ENCODE results near the gene CKMT2. TPM values are rescaled to one million over a fixed set of nuclear protein-coding genes. Genes with fewer than 3 reads are reported as not detected.

CKMT2 gene
- total and polyA plus RNA-seq, 2 of the 4 experiments (the other 2 are of a cell fraction): 0.21 to 0.36 TPM

- in situ Hi-C loops (cut with MboI; ENCODE audit: low sequenced_read_pairs): no loop called here
- Histone ChIP-seq H2AFZ (replicated peaks; ENCODE audit: low read length, poor library complexity) (no peak overlapping the region), H2BK5ac (ENCODE audit: low read depth, low read length, poor library complexity, severe bottlenecking) (peak overlapping the region; percentile 0), H3K36me3 (ENCODE audit: control insufficient read depth, insufficient read depth, low read length) (peaks cover 19% of the 10 kb centered on the region), H2BK20ac (ENCODE audit: low read depth, low read length) (no peak overlapping the region), H4K20me1 (ENCODE audit: insufficient read depth, low read length) (no peaks in the 10 kb centered on the region), H3K4me2 (ENCODE audit: low read depth, low read length) (no peak overlapping the region), H3K56ac (ENCODE audit: extremely low read depth, insufficient read depth, low read length) (no peak overlapping the region), H3K9ac (ENCODE audit: low read depth, low read length) (no peak overlapping the region), H2BK120ac (ENCODE audit: low read depth, low read length) (no peak overlapping the region), H3K79me1 (ENCODE audit: low read depth in 1 of 2, low read length in 2 of 2) (peaks cover 7 to 8% of the 10 kb centered on the region in 2 experiments; a peak in 2 of 4 replicates), H2AK9ac (replicated peaks; ENCODE audit: low read depth, low read length, poor library complexity) (no peak overlapping the region), H2BK15ac (ENCODE audit: low read depth, low read length) (no peak overlapping the region), H3K18ac (ENCODE audit: low read depth, low read length) (no peak overlapping the region), H3K27me3 (ENCODE audit: control insufficient read depth, insufficient read depth, low read length) (no peaks in the 10 kb centered on the region), H3K27ac (ENCODE audit: insufficient read depth, low read length) (no peak overlapping the region), H4K5ac (ENCODE audit: low read depth, low read length) (no peak overlapping the region), H3K14ac (replicated peaks; ENCODE audit: low read depth, low read length) (no peak overlapping the region), H3K23ac (ENCODE audit: low read depth, low read length) (no peak overlapping the region), H3K9me1 (ENCODE audit: insufficient read depth, low read length) (no peaks in the 10 kb centered on the region), H4K91ac (ENCODE audit: insufficient read depth, low read depth, low read length) (no peak overlapping the region), H4K8ac (ENCODE audit: low read depth in 2 of 2, low read length in 2 of 2) (no peak overlapping the region), H3K4ac (ENCODE audit: low read depth, low read length) (no peak overlapping the region), H3K4me3 (ENCODE audit: insufficient read depth, low read depth, low read length) (no peak overlapping the region), H3K4me1 (ENCODE audit: control insufficient read depth, insufficient read depth, low read length) (peaks cover 6% of the 10 kb centered on the region; the same call in 1 of the 2 replicates), H3K9me3 (ENCODE audit: control insufficient read depth, insufficient read depth, low read length) (no peaks in the 10 kb centered on the region), H2AK5ac (ENCODE audit: low read depth, low read length) (no peak overlapping the region)
- intact Hi-C loops (cut with micrococcal nuclease): no loop called here
- dilution Hi-C loops (cut with HindIII; ENCODE audit: low sequenced_read_pairs, unreplicated experiment): no loop called here
- TF ChIP-seq POLR2A (IDR thresholded peaks at IDR 0.05; ENCODE audit: low read depth, low read length): no peak
- TF ChIP-seq NFE2L2 (IDR thresholded peaks at IDR 0.05; ENCODE audit: low read depth, low read length): no peak
- TF ChIP-seq MXI1 (IDR thresholded peaks at IDR 0.05; ENCODE audit: borderline replicate concordance, low read depth, low read length): no peak
- no peak for TF ChIP-seq CHD1 (IDR thresholded peaks at IDR 0.05; ENCODE audit: low read depth, low read length)
- no peak for TF ChIP-seq RFX5 (IDR thresholded peaks at IDR 0.05; ENCODE audit: low read depth, low read length)
- TF ChIP-seq, protein P1, sequence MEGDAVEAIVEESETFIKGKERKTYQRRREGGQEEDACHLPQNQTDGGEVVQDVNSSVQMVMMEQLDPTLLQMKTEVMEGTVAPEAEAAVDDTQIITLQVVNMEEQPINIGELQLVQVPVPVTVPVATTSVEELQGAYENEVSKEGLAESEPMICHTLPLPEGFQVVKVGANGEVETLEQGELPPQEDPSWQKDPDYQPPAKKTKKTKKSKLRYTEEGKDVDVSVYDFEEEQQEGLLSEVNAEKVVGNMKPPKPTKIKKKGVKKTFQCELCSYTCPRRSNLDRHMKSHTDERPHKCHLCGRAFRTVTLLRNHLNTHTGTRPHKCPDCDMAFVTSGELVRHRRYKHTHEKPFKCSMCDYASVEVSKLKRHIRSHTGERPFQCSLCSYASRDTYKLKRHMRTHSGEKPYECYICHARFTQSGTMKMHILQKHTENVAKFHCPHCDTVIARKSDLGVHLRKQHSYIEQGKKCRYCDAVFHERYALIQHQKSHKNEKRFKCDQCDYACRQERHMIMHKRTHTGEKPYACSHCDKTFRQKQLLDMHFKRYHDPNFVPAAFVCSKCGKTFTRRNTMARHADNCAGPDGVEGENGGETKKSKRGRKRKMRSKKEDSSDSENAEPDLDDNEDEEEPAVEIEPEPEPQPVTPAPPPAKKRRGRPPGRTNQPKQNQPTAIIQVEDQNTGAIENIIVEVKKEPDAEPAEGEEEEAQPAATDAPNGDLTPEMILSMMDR (conservative IDR thresholded peaks at IDR 0.05; ENCODE audit: low read depth, low read length): no peak
- no peak for TF ChIP-seq CEBPB (IDR thresholded peaks at IDR 0.05; ENCODE audit: low read depth, low read length)
- TF ChIP-seq USF2 (IDR thresholded peaks at IDR 0.05; ENCODE audit: low read depth, low read length): no peak
- no peak for TF ChIP-seq MAFK (IDR thresholded peaks at IDR 0.05; ENCODE audit: low read depth, low read length)
- TF ChIP-seq SMC3 (IDR thresholded peaks at IDR 0.05; ENCODE audit: low read depth, low read length): no peak
- TF ChIP-seq, protein P2, sequence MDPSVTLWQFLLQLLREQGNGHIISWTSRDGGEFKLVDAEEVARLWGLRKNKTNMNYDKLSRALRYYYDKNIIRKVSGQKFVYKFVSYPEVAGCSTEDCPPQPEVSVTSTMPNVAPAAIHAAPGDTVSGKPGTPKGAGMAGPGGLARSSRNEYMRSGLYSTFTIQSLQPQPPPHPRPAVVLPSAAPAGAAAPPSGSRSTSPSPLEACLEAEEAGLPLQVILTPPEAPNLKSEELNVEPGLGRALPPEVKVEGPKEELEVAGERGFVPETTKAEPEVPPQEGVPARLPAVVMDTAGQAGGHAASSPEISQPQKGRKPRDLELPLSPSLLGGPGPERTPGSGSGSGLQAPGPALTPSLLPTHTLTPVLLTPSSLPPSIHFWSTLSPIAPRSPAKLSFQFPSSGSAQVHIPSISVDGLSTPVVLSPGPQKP (IDR thresholded peaks at IDR 0.05; ENCODE audit: borderline replicate concordance, low read depth, low read length): no peak
- POLR2A ChIA-PET (ENCODE audit: unreplicated experiment): no interaction called here
- ATAC-seq (ENCODE audit: low read depth) (no peak), DNase-seq (no peak)
- CTCF ChIA-PET: no interaction called here
- BruUV-seq (replicated peaks): no TSS peak
Observed at GRCh38 chr5:81313278-81313677, 80.2 kb downstream of the CKMT2 start.

All from IMR-90 (cell line).